ENCODE data around the gene MAB21L2. TPM values are rescaled to one million over a fixed set of nuclear protein-coding genes. Genes with fewer than 3 reads are reported as not detected.

Gene MAB21L2
- total and polyA plus RNA-seq, 2 experiments from 2014 or later, result 0.39 TPM; not detected in 1

- Mint-ChIP-seq H3K27ac (no peak overlapping the region), H3K36me3 (ENCODE audit: low read depth) (0 out of 3 replicates have a peak, but pooled peaks cover 5% of the 10 kb centered on the region), H3K4me1 (peaks cover 26% of the 10 kb centered on the region), H3K27me3 (ENCODE audit: insufficient read depth, low read depth, poor library complexity) (peaks cover 8% of the 10 kb centered on the region), H3K4me3 (no peak overlapping the region), H3K9me3 (no peaks in the 10 kb centered on the region)
- TF ChIP-seq CREB1 (CRISPR knock-in tag; IDR thresholded peaks at IDR 0.05; ENCODE audit: low read depth) (no peak), EZH2 (IDR thresholded peaks at IDR 0.05; ENCODE audit: low read depth, unreplicated experiment) (no peak), JUNB (IDR thresholded peaks at IDR 0.05; ENCODE audit: unreplicated experiment) (no peak), ZNF462 (CRISPR knock-in tag; IDR thresholded peaks at IDR 0.05) (no peak), NANOG (IDR thresholded peaks at IDR 0.05; ENCODE audit: borderline replicate concordance) (no peak), ETS1 (IDR thresholded peaks at IDR 0.05) (no peak), EZH2phosphoT487 (IDR thresholded peaks at IDR 0.05; ENCODE audit: unreplicated experiment) (no peak)
- DNase-seq (ENCODE audit: low spot score), result no peak
- no peaks in the 10 kb centered on the region for H3F3A ChIP-seq (replicated peaks; ENCODE audit: low read depth)
- peak overlapping the region; percentile 70; the same call in 1 of the 2 replicates for H3K4me2 ChIP-seq
- H2AFZ ChIP-seq, result no peak overlapping the region
- H3K4me3 ChIP-seq, result no peak overlapping the region
- H3K79me2 ChIP-seq (replicated peaks; ENCODE audit: insufficient read depth), result no peaks in the 10 kb centered on the region
- peaks cover 30% of the 10 kb centered on the region for H3K4me1 ChIP-seq (ENCODE audit: insufficient read depth)
- peaks cover 13% of the 10 kb centered on the region for H3K27me3 ChIP-seq (ENCODE audit: insufficient read depth)
- no peaks in the 10 kb centered on the region for H3K9me2 ChIP-seq (ENCODE audit: insufficient read depth)
- ATAC-seq, result no peak
- H3K36me3 ChIP-seq (ENCODE audit: insufficient read depth), result no peaks in the 10 kb centered on the region
- H4K20me1 ChIP-seq (replicated peaks; ENCODE audit: insufficient read depth), result peaks cover 3% of the 10 kb centered on the region
- no peak overlapping the region for H3K27ac ChIP-seq (ENCODE audit: low read depth)
Observed at GRCh38 chr4:150590631-150591030, 8.7 kb downstream of the MAB21L2 start.
